ENCODE results near the gene HLCS.

The HLCS gene

GRCh38 chr21:36704958-36705678 is 261.4 kb downstream of the HLCS start:
- no peak for DNase-seq (ENCODE audit: low read depth in 2 of 2)

GRCh38 chr21:36704281-36704957 is 262.1 kb downstream of the HLCS start:
- no peak for DNase-seq (ENCODE audit: low read depth in 2 of 2)

- DNase-seq (ENCODE audit: low read depth in 2 of 2), result no peak
Measured at GRCh38 chr21:36703626-36704280, 262.7 kb downstream of the HLCS start.

- DNase-seq (ENCODE audit: low read depth in 2 of 2), result no peak
Measured at GRCh38 chr21:36703123-36703522, 263.3 kb downstream of the HLCS start.

- no peak for DNase-seq (ENCODE audit: low read depth in 2 of 2)
Measured at GRCh38 chr21:36702622-36702968, 263.9 kb downstream of the HLCS start.

- no peak for DNase-seq (ENCODE audit: low read depth in 2 of 2)
Measured at GRCh38 chr21:36701756-36702621, 264.5 kb downstream of the HLCS start.

- no peak for DNase-seq (ENCODE audit: low read depth in 2 of 2)
Measured at GRCh38 chr21:36700971-36701755, 265.3 kb downstream of the HLCS start.
